Measurements from ENCODE around the gene STT3A.
"Not testable (repeated sequence)": the region's sequence is repeated elsewhere in the genome, so short reads cannot be mapped to it uniquely, and the experiment has no call there.

Gene STT3A

GRCh38 chr11:125570952-125571351 is 21.7 kb upstream of the STT3A start:
- no peak overlapping the region for H3K9ac ChIP-seq (ENCODE audit: low read length)
- H3K79me2 ChIP-seq (ENCODE audit: low read length): peaks cover 37% of the 10 kb centered on the region
- no peaks in the 10 kb centered on the region for H3K27me3 ChIP-seq (replicated peaks; ENCODE audit: insufficient read depth, low read length)
- H3K9me2 ChIP-seq (replicated peaks; ENCODE audit: insufficient read depth, low read length): no peaks in the 10 kb centered on the region
- 0 out of 2 replicates have a peak, but pooled peaks cover 3% of the 10 kb centered on the region for H3F3A ChIP-seq (ENCODE audit: insufficient read depth, low read length)
- no peak overlapping the region for H3K27ac ChIP-seq (ENCODE audit: low read length)
- peaks cover 12% of the 10 kb centered on the region for H3K36me3 ChIP-seq (replicated peaks; ENCODE audit: insufficient read depth, low read length)
- H2AFZ ChIP-seq (ENCODE audit: low read length): no peak overlapping the region
- H3K4me1 ChIP-seq (ENCODE audit: low read length): peaks cover 11% of the 10 kb centered on the region
- H3K4me2 ChIP-seq (ENCODE audit: low read depth, low read length): peak overlapping the region; percentile 91; the same call in 1 of the 2 replicates
- no peaks in the 10 kb centered on the region for H3K9me3 ChIP-seq (replicated peaks; ENCODE audit: insufficient read depth, low read length)
- no peak for DNase-seq
- no peak for TF ChIP-seq EZH2phosphoT487 (IDR thresholded peaks at IDR 0.05; ENCODE audit: low read length)
- TF ChIP-seq, protein P1, sequence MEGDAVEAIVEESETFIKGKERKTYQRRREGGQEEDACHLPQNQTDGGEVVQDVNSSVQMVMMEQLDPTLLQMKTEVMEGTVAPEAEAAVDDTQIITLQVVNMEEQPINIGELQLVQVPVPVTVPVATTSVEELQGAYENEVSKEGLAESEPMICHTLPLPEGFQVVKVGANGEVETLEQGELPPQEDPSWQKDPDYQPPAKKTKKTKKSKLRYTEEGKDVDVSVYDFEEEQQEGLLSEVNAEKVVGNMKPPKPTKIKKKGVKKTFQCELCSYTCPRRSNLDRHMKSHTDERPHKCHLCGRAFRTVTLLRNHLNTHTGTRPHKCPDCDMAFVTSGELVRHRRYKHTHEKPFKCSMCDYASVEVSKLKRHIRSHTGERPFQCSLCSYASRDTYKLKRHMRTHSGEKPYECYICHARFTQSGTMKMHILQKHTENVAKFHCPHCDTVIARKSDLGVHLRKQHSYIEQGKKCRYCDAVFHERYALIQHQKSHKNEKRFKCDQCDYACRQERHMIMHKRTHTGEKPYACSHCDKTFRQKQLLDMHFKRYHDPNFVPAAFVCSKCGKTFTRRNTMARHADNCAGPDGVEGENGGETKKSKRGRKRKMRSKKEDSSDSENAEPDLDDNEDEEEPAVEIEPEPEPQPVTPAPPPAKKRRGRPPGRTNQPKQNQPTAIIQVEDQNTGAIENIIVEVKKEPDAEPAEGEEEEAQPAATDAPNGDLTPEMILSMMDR (IDR thresholded peaks at IDR 0.05; ENCODE audit: low read length): no peak
- TF ChIP-seq EZH2 (optimal IDR thresholded peaks at IDR 0.05; ENCODE audit: low read depth, low read length): no peak
- no peaks in the 10 kb centered on the region for H4K20me1 ChIP-seq (ENCODE audit: insufficient read depth, low read length)
- H3K4me3 ChIP-seq (ENCODE audit: low read length): no peak overlapping the region

- H4K20me1 ChIP-seq (ENCODE audit: insufficient read depth, low read length): no peaks in the 10 kb centered on the region
- peaks cover 15% of the 10 kb centered on the region for H3K36me3 ChIP-seq (replicated peaks; ENCODE audit: insufficient read depth, low read length)
- DNase-seq: no peak
Measured at GRCh38 chr11:125572916-125573315, 19.7 kb upstream of the STT3A start.

DNA sequence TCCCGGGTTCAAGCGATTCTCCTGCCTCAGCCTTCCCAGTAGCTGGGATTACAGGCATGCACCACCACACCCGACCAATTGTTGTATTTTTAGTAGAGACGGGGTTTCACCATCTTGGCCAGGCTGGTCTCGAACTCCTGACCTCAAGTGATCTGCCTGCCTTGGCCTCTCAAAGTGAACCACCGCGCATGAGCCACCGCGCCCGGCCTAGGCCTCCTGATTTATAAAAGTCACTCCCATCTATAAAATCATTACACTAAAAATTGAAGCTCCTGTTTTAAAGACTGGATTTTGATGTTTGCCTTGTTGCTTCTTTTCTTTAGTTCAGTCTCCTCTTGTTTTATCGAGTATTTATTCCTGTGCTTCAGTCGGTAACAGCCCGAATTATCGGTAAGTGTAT is 15.5 kb upstream of the STT3A start:
- H3K9me3 ChIP-seq (replicated peaks; ENCODE audit: insufficient read depth, low read length); H2AFZ ChIP-seq (ENCODE audit: low read length); H3K27me3 ChIP-seq (replicated peaks; ENCODE audit: insufficient read depth, low read length); H4K20me1 ChIP-seq (ENCODE audit: insufficient read depth, low read length); H3K9me2 ChIP-seq (replicated peaks; ENCODE audit: insufficient read depth, low read length); H3K4me3 ChIP-seq (ENCODE audit: low read length); H3F3A ChIP-seq (ENCODE audit: insufficient read depth, low read length); H3K9ac ChIP-seq (ENCODE audit: low read length); DNase-seq; H3K4me2 ChIP-seq (ENCODE audit: low read depth, low read length); H3K27ac ChIP-seq (ENCODE audit: low read length): not testable (repeated sequence)
- Histone ChIP-seq H3K4me1 (ENCODE audit: low read length) (peaks cover 12% of the 10 kb centered on the region), H3K36me3 (replicated peaks; ENCODE audit: insufficient read depth, low read length) (peaks cover 24% of the 10 kb centered on the region), H3K79me2 (ENCODE audit: low read length) (peaks cover 11% of the 10 kb centered on the region; the same call in 1 of the 2 replicates)

More at GRCh38 chr11:125572916-125573315, 19.7 kb upstream of the STT3A start:
- no peak overlapping the region for H2AFZ ChIP-seq (ENCODE audit: low read length)
- peaks cover 37% of the 10 kb centered on the region for H3K79me2 ChIP-seq (ENCODE audit: low read length)
- no peaks in the 10 kb centered on the region for H3K27me3 ChIP-seq (replicated peaks; ENCODE audit: insufficient read depth, low read length)
- H3K9me3 ChIP-seq (replicated peaks; ENCODE audit: insufficient read depth, low read length): no peaks in the 10 kb centered on the region
- no peak overlapping the region for H3K4me3 ChIP-seq (ENCODE audit: low read length)
- H3F3A ChIP-seq (ENCODE audit: insufficient read depth, low read length): 0 out of 2 replicates have a peak, but pooled peaks cover 3% of the 10 kb centered on the region
- H3K9me2 ChIP-seq (replicated peaks; ENCODE audit: insufficient read depth, low read length): no peaks in the 10 kb centered on the region
- H3K27ac ChIP-seq (ENCODE audit: low read length): no peak overlapping the region
- H3K4me1 ChIP-seq (ENCODE audit: low read length): peaks cover 14% of the 10 kb centered on the region
- no peak overlapping the region for H3K4me2 ChIP-seq (ENCODE audit: low read depth, low read length)
- H3K9ac ChIP-seq (ENCODE audit: low read length): no peak overlapping the region
- TF ChIP-seq EZH2phosphoT487 (IDR thresholded peaks at IDR 0.05; ENCODE audit: low read length): no peak
- TF ChIP-seq, protein P1 (IDR thresholded peaks at IDR 0.05; ENCODE audit: low read length): no peak

GRCh38 chr11:125578783-125579182 is 13.9 kb upstream of the STT3A start:
- 0 out of 2 replicates have a peak, but pooled peaks cover 7% of the 10 kb centered on the region for H3F3A ChIP-seq (ENCODE audit: insufficient read depth, low read length)
- no peaks in the 10 kb centered on the region for H3K9me3 ChIP-seq (replicated peaks; ENCODE audit: insufficient read depth, low read length)
- H4K20me1 ChIP-seq (ENCODE audit: insufficient read depth, low read length): no peaks in the 10 kb centered on the region
- no peaks in the 10 kb centered on the region for H3K79me2 ChIP-seq (ENCODE audit: low read length)
- peaks cover 22% of the 10 kb centered on the region for H3K36me3 ChIP-seq (replicated peaks; ENCODE audit: insufficient read depth, low read length)
- no peaks in the 10 kb centered on the region for H3K27me3 ChIP-seq (replicated peaks; ENCODE audit: insufficient read depth, low read length)
- peak; percentile 68 for DNase-seq
- H3K9me2 ChIP-seq (replicated peaks; ENCODE audit: insufficient read depth, low read length): no peaks in the 10 kb centered on the region
- no peak overlapping the region for H3K4me3 ChIP-seq (ENCODE audit: low read length)
- H3K9ac ChIP-seq (ENCODE audit: low read length): no peak overlapping the region
- peak overlapping the region; percentile 9; the same call in 1 of the 2 replicates for H3K4me2 ChIP-seq (ENCODE audit: low read depth, low read length)
- TF ChIP-seq EZH2phosphoT487 (IDR thresholded peaks at IDR 0.05; ENCODE audit: low read length): no peak
- TF ChIP-seq, protein P1 (IDR thresholded peaks at IDR 0.05; ENCODE audit: low read length): no peak
- TF ChIP-seq EZH2 (optimal IDR thresholded peaks at IDR 0.05; ENCODE audit: low read depth, low read length): no peak
- peak overlapping the region; percentile 38; the same call in 1 of the 2 replicates for H3K27ac ChIP-seq (ENCODE audit: low read length)
- peaks cover 12% of the 10 kb centered on the region for H3K4me1 ChIP-seq (ENCODE audit: low read length)
- H2AFZ ChIP-seq (ENCODE audit: low read length): no peak overlapping the region
